SK-N-SH (cell line): ENCODE results near the gene ARHGAP8. TPM values are rescaled to one million over a fixed set of nuclear protein-coding genes. Genes with fewer than 3 reads are reported as not detected.

Experiments
- CTCF ChIA-PET: fragments of 300-600, 350-600 bp; formaldehyde crosslinking; extraction: SDS; loops from one replicate; lab custom pipeline; 2021; lab: Yijun Ruan, JAX
- POLR2A ChIA-PET: fragments of 350-600 bp; sonication (Branson Sonifier 250); formaldehyde crosslinking; extraction: SDS; loops from one replicate; lab custom pipeline; 2020; ENCODE audit warnings: antibody characterized with exemption, inconsistent platforms; lab: Yijun Ruan, JAX
- DNase-seq: peaks from one replicate; pipeline ENCODE4 v3.0.0; 2012
- H2AFZ ChIP-seq: fragments of 200-600 bp; sonication (generic); 2 replicates; pipeline ENCODE4 v1.8.1; 2016; ENCODE audit warnings: antibody characterized with exemption, mild to moderate bottlenecking, low read depth
- H3F3A ChIP-seq: fragments of 200-600 bp; sonication (generic); replicated peaks from 2 replicates; pipeline ENCODE3; 2016; ENCODE audit warnings: antibody characterized with exemption, mild to moderate bottlenecking; ENCODE audit not compliant: insufficient read depth
- H3K27ac ChIP-seq, 2 experiments: fragments of 200-500 bp in 1 of 2; fragments of 200-600 bp in 1 of 2; sonication (Bioruptor generic) in 1 of 2; sonication (generic), shearing (Covaris generic) in 1 of 2; 2 replicates each; pipeline versions ENCODE4 v1.5.1 to v1.6.1; 2014 to 2016; ENCODE audit warnings: low read depth in 2 of 2, inconsistent platforms in 1 of 2, low read length in 1 of 2, mild to moderate bottlenecking in 1 of 2, mixed read lengths in 1 of 2
- H3K27me3 ChIP-seq: fragments of 200-600 bp; sonication (generic), shearing (Covaris generic); 2 replicates; pipeline ENCODE4 v1.6.1; 2016; ENCODE audit warnings: mixed run types; ENCODE audit not compliant: insufficient read depth
- H3K36me3 ChIP-seq, 2 experiments: fragments of 200-500 bp in 1 of 2; fragments of 200-600 bp in 1 of 2; sonication (Bioruptor generic) in 1 of 2; sonication (generic) in 1 of 2; replicated peaks in 1 of 2; 2 replicates each; pipeline versions ENCODE3 to v1.5.1; 2014 to 2016; ENCODE audit warnings: low read length in 1 of 2, mild to moderate bottlenecking in 1 of 2; ENCODE audit not compliant: insufficient read depth in 2 of 2, control insufficient read depth in 1 of 2
- H3K4me1 ChIP-seq, 2 experiments: fragments of 200-500 bp in 1 of 2; fragments of 200-600 bp in 1 of 2; sonication (Bioruptor generic) in 1 of 2; sonication (generic), shearing (Covaris generic) in 1 of 2; 2 replicates each; pipeline versions ENCODE4 v1.5.1 to v1.6.1; 2014 to 2016; ENCODE audit warnings: low read depth in 1 of 2, low read length in 1 of 2, mixed run types in 1 of 2; ENCODE audit not compliant: insufficient read depth in 2 of 2, control insufficient read depth in 1 of 2
- H3K4me2 ChIP-seq: fragments of 200-600 bp; sonication (generic), shearing (Covaris generic); 2 replicates; pipeline ENCODE4 v1.6.1; 2017; ENCODE audit warnings: mixed run types
- H3K4me3 ChIP-seq, 2 experiments: fragments of 200-500 bp in 1 of 2; fragments of 200-600 bp in 1 of 2; sonication (Bioruptor generic) in 1 of 2; sonication (generic), shearing (Covaris generic) in 1 of 2; 2 replicates each; pipeline versions ENCODE4 v1.5.1 to v1.8.1; 2014 to 2016; ENCODE audit warnings: low read depth in 2 of 2, inconsistent platforms in 1 of 2, low read length in 1 of 2, mild to moderate bottlenecking in 1 of 2, mixed read lengths in 1 of 2, moderate library complexity in 1 of 2
- H3K79me2 ChIP-seq: fragments of 200-600 bp; sonication (generic); 2 replicates; pipeline ENCODE4 v1.8.1; 2017; ENCODE audit warnings: mild to moderate bottlenecking; ENCODE audit not compliant: insufficient read depth
- H3K9ac ChIP-seq: fragments of 200-600 bp; sonication (generic); 2 replicates; pipeline ENCODE4 v1.6.1; 2017; ENCODE audit warnings: mixed run types
- H3K9me2 ChIP-seq: fragments of 200-600 bp; sonication (generic); 2 replicates; pipeline ENCODE4 v1.6.1; 2017; ENCODE audit warnings: mixed run types
- H3K9me3 ChIP-seq: fragments of 200-600 bp; sonication (generic); 2 replicates; pipeline ENCODE4 v1.6.1; 2017; ENCODE audit warnings: mixed run types, mild to moderate bottlenecking, moderate library complexity
- H4K20me1 ChIP-seq: fragments of 200-600 bp; sonication (generic); 2 replicates; pipeline ENCODE4 v1.6.1; 2017; ENCODE audit warnings: mild to moderate bottlenecking, mixed run types; ENCODE audit not compliant: insufficient read depth
- CTCF ChIP-seq: fragments of 200-600 bp; sonication (generic); IDR thresholded peaks from 2 replicates; pipeline ENCODE4 v1.6.1; 2017; ENCODE audit warnings: antibody characterized with exemption, mild to moderate bottlenecking, moderate library complexity
- ELF1 ChIP-seq: IDR thresholded peaks from 2 replicates; pipeline ENCODE4 v1.4.0; 2012
- EP300 ChIP-seq, 2 experiments: IDR thresholded peaks; 2 replicates each; pipeline versions ENCODE4 v1.4.0 to v1.6.1; 2012; ENCODE audit warnings: borderline replicate concordance in 1 of 2, low read depth in 1 of 2, low read length in 1 of 2
- FOXM1 ChIP-seq: IDR thresholded peaks from 2 replicates; pipeline ENCODE4 v1.4.0; 2012; ENCODE audit warnings: low read depth, mild to moderate bottlenecking
- GATA2 ChIP-seq: sonication (generic); formaldehyde crosslinking; IDR thresholded peaks from 2 replicates; pipeline ENCODE4 v1.5.0; 2020; ENCODE audit warnings: mild to moderate bottlenecking, missing genetic modification reagents
- JUND ChIP-seq: IDR thresholded peaks from 2 replicates; pipeline ENCODE4 v1.4.0; 2012
- MAX ChIP-seq: IDR thresholded peaks from 2 replicates; pipeline ENCODE4 v1.4.0; 2012; ENCODE audit warnings: low read depth
- MXI1 ChIP-seq: IDR thresholded peaks from 2 replicates; pipeline ENCODE4 v1.6.1; 2012; ENCODE audit warnings: mild to moderate bottlenecking, low read depth, low read length, improper control_type of control experiment
- NFIC ChIP-seq: IDR thresholded peaks from 2 replicates; pipeline ENCODE4 v1.4.0; 2012; ENCODE audit warnings: borderline replicate concordance
- NRF1 ChIP-seq: IDR thresholded peaks from 2 replicates; pipeline ENCODE4 v1.6.1; 2012; ENCODE audit warnings: low read depth, mild to moderate bottlenecking, low read length
- PBX3 ChIP-seq: IDR thresholded peaks from 2 replicates; pipeline ENCODE4; 2012
- POLR2AphosphoS5 ChIP-seq: IDR thresholded peaks from 2 replicates; pipeline ENCODE4 v1.6.1; 2012; ENCODE audit warnings: low read depth, low read length
- RCOR1 ChIP-seq: fragments of 150-350 bp; IDR thresholded peaks from 2 replicates; pipeline ENCODE4 v1.6.1; 2017; ENCODE audit warnings: antibody characterized with exemption, low read length
- REST ChIP-seq: IDR thresholded peaks from 2 replicates; pipeline ENCODE4 v1.6.1; 2012; ENCODE audit warnings: mild to moderate bottlenecking, low read depth, low read length, moderate library complexity
- RXRA ChIP-seq: IDR thresholded peaks from 2 replicates; pipeline ENCODE4 v1.4.0; 2012; ENCODE audit warnings: low read depth, mild to moderate bottlenecking, borderline replicate concordance
- SIN3A ChIP-seq: IDR thresholded peaks from 2 replicates; pipeline ENCODE4 v1.6.1; 2012; ENCODE audit warnings: low read depth, mild to moderate bottlenecking, low read length, moderate library complexity, borderline replicate concordance
- TAF1 ChIP-seq: IDR thresholded peaks from 2 replicates; pipeline ENCODE4 v1.6.1; 2012; ENCODE audit warnings: low read depth, mild to moderate bottlenecking, low read length, moderate library complexity, borderline replicate concordance
- TCF12 ChIP-seq: IDR thresholded peaks from 2 replicates; pipeline ENCODE4 v1.4.0; 2012
- USF2 ChIP-seq: fragments of 150-350 bp; IDR thresholded peaks from 2 replicates; pipeline ENCODE4 v1.6.1; 2017; ENCODE audit warnings: antibody characterized with exemption, low read length, low read depth, borderline replicate concordance
- ZBTB33 ChIP-seq: IDR thresholded peaks from 2 replicates; pipeline ENCODE4 v1.4.0; 2012; ENCODE audit warnings: low read depth, borderline replicate concordance
- WGBS: methylation state at CpG from one replicate; pipeline ENCODE4 v1.1.6; 2017; ENCODE audit warnings: low lambda C conversion rate; 5-methylcytosine and 5-hydroxymethylcytosine counted together
- polyA plus RNA-seq, 3 experiments: library from polyadenylated mRNA; depleted of rRNA; stranded (reverse); fragments of >200 nt; gene quantifications; 2 replicates each; pipeline ENCODE4 v1.2.3, GENCODE V29; 2012

ARHGAP8 gene
- polyA plus RNA-seq, 1 of the 3 experiments (the other 2 are of a cell fraction), result 0.08 TPM

GRCh38 chr22:44724859-44725258, 27.5 kb upstream of the ARHGAP8 start (continued):
- TF ChIP-seq REST (no peak), EP300 (IDR thresholded peaks at IDR 0.05; ENCODE audit: borderline replicate concordance in 1 of 2, low read depth in 1 of 2, low read length in 1 of 2) (no peak), JUND (no peak), USF2 (no peak), TAF1 (no peak), ZBTB33 (no peak), RCOR1 (no peak)

GRCh38 chr22:44726439-44726838, 25.9 kb upstream of the ARHGAP8 start:
- H3K4me3 ChIP-seq, result no peak overlapping the region
- no peaks in the 10 kb centered on the region for H3K27me3 ChIP-seq
- no peaks in the 10 kb centered on the region for H4K20me1 ChIP-seq
- POLR2A ChIA-PET, result no interaction called here
- no peak overlapping the region for H3K27ac ChIP-seq
- H3F3A ChIP-seq, result no peaks in the 10 kb centered on the region
- CTCF ChIA-PET, result interaction anchor here (10.2 to 24.0 kb wide), 2 partner anchors 9 to 31 kb away, joined by 68 to 642 read pairs; partner anchors contain the start of gene PRR5
- H3K36me3 ChIP-seq, result no peaks in the 10 kb centered on the region
- peaks cover 0 to 19% of the 10 kb centered on the region in 2 experiments; a peak in 1 of 4 replicates for H3K4me1 ChIP-seq
- no peak overlapping the region for H3K4me2 ChIP-seq
- H2AFZ ChIP-seq, result no peak overlapping the region
- WGBS, result 40% methylated on average over 1 of the region's 11 CpGs
- no peaks in the 10 kb centered on the region for H3K9me2 ChIP-seq
- H3K9me3 ChIP-seq, result no peaks in the 10 kb centered on the region
- DNase-seq, result peak; percentile 6
- H3K79me2 ChIP-seq, result no peaks in the 10 kb centered on the region
- no peak overlapping the region for H3K9ac ChIP-seq
- TF ChIP-seq NRF1 (no peak), ZBTB33 (no peak), RXRA (no peak), SIN3A (no peak), FOXM1 (no peak), NFIC (no peak), MAX (no peak), POLR2AphosphoS5 (no peak), TCF12 (no peak), JUND (no peak), RCOR1 (no peak), MXI1 (no peak), GATA2 (CRISPR knock-in tag) (no peak), CTCF (no peak), EP300 (IDR thresholded peaks at IDR 0.05; ENCODE audit: borderline replicate concordance in 1 of 2, low read depth in 1 of 2, low read length in 1 of 2) (no peak), ELF1 (no peak), PBX3 (no peak)
